Aorta (tissue), 5 donors: ENCODE measurements around the gene SNX3. TPM values are rescaled to one million over a fixed set of nuclear protein-coding genes. Genes with fewer than 3 reads are reported as not detected.
"Not testable (repeated sequence)": the region's sequence is repeated elsewhere in the genome, so short reads cannot be mapped to it uniquely, and the experiment has no call there.

Source experiments
- ATAC-seq: fragments of 200-7000 bp; cut with Tn5 transposase; one replicate; pipeline ENCODE4 v1.9.1; 2022; ENCODE audit warnings: moderate library complexity; ENCODE audit not compliant: low FRiP score
- DNase-seq, 2 donors: peaks; one replicate each; pipeline ENCODE4 v3.0.0-alpha.2; 2020
- H3K27ac ChIP-seq, 2 donors: one replicate each; pipeline ENCODE4 v1.5.1; 2013; ENCODE audit warnings: low read length in 2 of 2, mild to moderate bottlenecking in 2 of 2, moderate library complexity in 2 of 2, control low read depth in 1 of 2, inconsistent platforms in 1 of 2, low read depth in 1 of 2
- H3K27me3 ChIP-seq, 2 donors: one replicate each; pipeline ENCODE4 v1.6.1; 2013; ENCODE audit warnings: control low read depth in 1 of 2, low read length in 1 of 2, mild to moderate bottlenecking in 1 of 2, moderate library complexity in 1 of 2; ENCODE audit not compliant: insufficient read depth in 2 of 2, control insufficient read depth in 1 of 2
- H3K36me3 ChIP-seq, 2 donors: one replicate each; pipeline ENCODE4 v1.6.1; 2013; ENCODE audit warnings: control low read depth in 1 of 2, low read length in 1 of 2, mild to moderate bottlenecking in 1 of 2; ENCODE audit not compliant: insufficient read depth in 2 of 2, control insufficient read depth in 1 of 2
- H3K4me1 ChIP-seq, 2 donors: one replicate each; pipeline ENCODE4 v1.6.1; 2013; ENCODE audit warnings: low read length in 2 of 2, control low read depth in 1 of 2, mild to moderate bottlenecking in 1 of 2, moderate library complexity in 1 of 2; ENCODE audit not compliant: insufficient read depth in 2 of 2, control insufficient read depth in 1 of 2
- H3K4me3 ChIP-seq, 2 donors: one replicate each; pipeline ENCODE4 v1.5.1; 2013; ENCODE audit warnings: low read length in 2 of 2, control low read depth in 1 of 2, mild to moderate bottlenecking in 1 of 2
- H3K9me3 ChIP-seq: one replicate; pipeline ENCODE4 v1.6.1; 2013; ENCODE audit warnings: mild to moderate bottlenecking, low read length; ENCODE audit not compliant: control insufficient read depth
- WGBS, 2 donors: extraction: QIAGEN DNeasy Blood & Tissue Kit; methylation state at CpG; one replicate each; pipeline ENCODE4 v1.1.7; 2013; 5-methylcytosine and 5-hydroxymethylcytosine counted together
- intact Hi-C, 2 donors: fragments of 100-400 bp; cut with DNase I; formaldehyde crosslinking; loops; one replicate each; pipeline versions ENCODE4 v1.14.2 to v1.15.0; 2022
- polyA plus RNA-seq, 2 donors: library from polyadenylated mRNA; stranded (reverse); fragments of 200-250 nt; gene quantifications; one replicate each; pipeline ENCODE4 v1.2.3, GENCODE V29; 2013
- total RNA-seq, 2 donors: library from RNA; stranded (reverse); fragmentation: NEBNext Ultra II Directional; extraction: Animal tissue kit (Norgen Biotek cat#: 25700); gene quantifications; one replicate each; pipeline ENCODE4 v1.2.1, GENCODE V29; 2021
- donor health status: healthy with polysubstance abuse.
- donor health status: Bipolar disorder and iron deficiency.
- donor health status: DM: no; HTN: no; CAD: no.
- donor health status: DM: no; HTN: no; CAD: no.
- donor health status: DM: yes; HTN: yes; CAD: no.

Gene SNX3
- total and polyA plus RNA-seq, 4 donors = 148 to 328 (median 190) TPM

GRCh38 chr6:108293527-108294296 lies 32.9 kb upstream of the SNX3 start:
- Histone ChIP-seq H3K4me1 (no peaks in the 10 kb centered on the region), H3K9me3 (no peaks in the 10 kb centered on the region), H3K4me3 (peak overlapping the region in 1 of 2 donors; percentile 64), H3K36me3 (no peaks in the 10 kb centered on the region), H3K27me3 (no peaks in the 10 kb centered on the region), H3K27ac (no peak overlapping the region)
- intact Hi-C loops = loop anchor here in 1 of 2 donors (2.0 kb wide), 1 partner anchor 33 kb away; the partner anchor contains the start of gene SNX3
- 92 to 94% methylated on average over 18 to 19 of the region's 19 CpGs for WGBS, 2 donors
- ATAC-seq (no peak), DNase-seq (no peak)

- H3K9me3 ChIP-seq, ATAC-seq, H3K36me3 ChIP-seq, H3K4me3 ChIP-seq, H3K4me1 ChIP-seq, intact Hi-C loops, H3K27ac ChIP-seq, DNase-seq, H3K27me3 ChIP-seq: not testable (repeated sequence)
- WGBS, 2 donors = 6 to 7% methylated on average over 3 of the region's 3 CpGs
Observed at GRCh38 chr6:108292561-108292960, 31.7 kb upstream of the SNX3 start.

- Histone ChIP-seq H3K36me3 (no peaks in the 10 kb centered on the region), H3K4me1 (no peaks in the 10 kb centered on the region), H3K4me3 (no peak overlapping the region), H3K27ac (no peak overlapping the region), H3K9me3 (no peaks in the 10 kb centered on the region), H3K27me3 (no peaks in the 10 kb centered on the region)
- 93 to 95% methylated on average over 4 of the region's 4 CpGs for WGBS, 2 donors
- intact Hi-C loops = no loop called here
- ATAC-seq = no peak
- no peak for DNase-seq
Observed at GRCh38 chr6:108291091-108291490, 30.3 kb upstream of the SNX3 start.

- H3K27me3 ChIP-seq = no peaks in the 10 kb centered on the region
- H3K27ac ChIP-seq = no peak overlapping the region
- no peaks in the 10 kb centered on the region for H3K36me3 ChIP-seq
- ATAC-seq (no peak), DNase-seq (no peak)
- H3K4me1 ChIP-seq = no peaks in the 10 kb centered on the region
- no peak overlapping the region for H3K4me3 ChIP-seq
- intact Hi-C loops = no loop called here
- no peaks in the 10 kb centered on the region for H3K9me3 ChIP-seq
Observed at GRCh38 chr6:108288742-108289141, 27.9 kb upstream of the SNX3 start.

- WGBS, 2 donors = 88 to 91% methylated on average over 3 of the region's 3 CpGs
- intact Hi-C loops = no loop called here
- no peak for ATAC-seq
Observed at GRCh38 chr6:108287373-108287772, 26.5 kb upstream of the SNX3 start.

GRCh38 chr6:108286366-108286765 lies 25.5 kb upstream of the SNX3 start:
- Histone ChIP-seq H3K27me3 (no peaks in the 10 kb centered on the region), H3K4me1 (no peaks in the 10 kb centered on the region), H3K36me3 (no peaks in the 10 kb centered on the region), H3K9me3 (no peaks in the 10 kb centered on the region), H3K4me3 (no peak overlapping the region), H3K27ac (no peak overlapping the region)
- WGBS, 2 donors = 90 to 95% methylated on average over 4 of the region's 4 CpGs
- intact Hi-C loops = no loop called here
- DNase-seq (no peak), ATAC-seq (no peak)

More at GRCh38 chr6:108287373-108287772, 26.5 kb upstream of the SNX3 start:
- Histone ChIP-seq H3K9me3 (no peaks in the 10 kb centered on the region), H3K4me3 (no peak overlapping the region), H3K27ac (no peak overlapping the region), H3K36me3 (no peaks in the 10 kb centered on the region), H3K27me3 (no peaks in the 10 kb centered on the region), H3K4me1 (no peaks in the 10 kb centered on the region)
- no peak for DNase-seq

- Histone ChIP-seq H3K36me3 (no peaks in the 10 kb centered on the region), H3K27ac (no peak overlapping the region), H3K27me3 (no peaks in the 10 kb centered on the region), H3K4me1 (no peaks in the 10 kb centered on the region), H3K9me3 (no peaks in the 10 kb centered on the region), H3K4me3 (no peak overlapping the region)
- intact Hi-C loops = no loop called here
- no peak for DNase-seq
- no peak for ATAC-seq
Observed at GRCh38 chr6:108285381-108285780, 24.5 kb upstream of the SNX3 start.

GRCh38 chr6:108277831-108278230 lies 17.0 kb upstream of the SNX3 start:
- intact Hi-C loops = no loop called here
- Histone ChIP-seq H3K36me3 (no peaks in the 10 kb centered on the region), H3K4me3 (no peak overlapping the region), H3K27ac (no peak overlapping the region), H3K27me3 (no peaks in the 10 kb centered on the region), H3K4me1 (no peaks in the 10 kb centered on the region), H3K9me3 (no peaks in the 10 kb centered on the region)
- DNase-seq (no peak), ATAC-seq (no peak)
- 74 to 79% methylated on average over 4 of the region's 4 CpGs for WGBS, 2 donors

- Histone ChIP-seq H3K4me3 (no peak overlapping the region), H3K27me3 (no peaks in the 10 kb centered on the region), H3K36me3 (no peaks in the 10 kb centered on the region), H3K4me1 (no peaks in the 10 kb centered on the region), H3K27ac (no peak overlapping the region), H3K9me3 (no peaks in the 10 kb centered on the region)
- intact Hi-C loops = no loop called here
- DNase-seq (no peak), ATAC-seq (no peak)
- WGBS, 2 donors = 94 to 96% methylated on average over 1 of the region's 1 CpG
Observed at GRCh38 chr6:108277295-108277694, 16.5 kb upstream of the SNX3 start.
